Stomach (tissue), 4 donors: ENCODE data around the gene TMEM43.
"Not testable (repeated sequence)": the region's sequence is repeated elsewhere in the genome, so short reads cannot be mapped to it uniquely, and the experiment has no call there.

Experiments
- EP300 ChIP-seq: sonication (generic); formaldehyde crosslinking; IDR thresholded peaks from one replicate; pipeline ENCODE4 v1.6.1; 2017; ENCODE audit warnings: antibody characterized with exemption
- POLR2A ChIP-seq, 4 donors: fragments of 450-650 bp; IDR thresholded peaks; one replicate each; pipeline ENCODE4 v1.6.1; 2016; ENCODE audit warnings: antibody characterized with exemption in 4 of 4, control low read depth in 2 of 4, mild to moderate bottlenecking in 1 of 4, moderate library complexity in 1 of 4
- TF ChIP-seq, protein P1 (sequence below), 7 experiments: fragments of 450-650 bp in 4 of 7; fragments of 200-600 bp in 3 of 7; sonication (generic) in 3 of 7; IDR thresholded peaks; one replicate each; pipeline ENCODE4 v1.5.1; 2016 to 2019; ENCODE audit warnings: antibody characterized with exemption in 7 of 7, control low read depth in 2 of 7, mild to moderate bottlenecking in 1 of 7

DNA sequence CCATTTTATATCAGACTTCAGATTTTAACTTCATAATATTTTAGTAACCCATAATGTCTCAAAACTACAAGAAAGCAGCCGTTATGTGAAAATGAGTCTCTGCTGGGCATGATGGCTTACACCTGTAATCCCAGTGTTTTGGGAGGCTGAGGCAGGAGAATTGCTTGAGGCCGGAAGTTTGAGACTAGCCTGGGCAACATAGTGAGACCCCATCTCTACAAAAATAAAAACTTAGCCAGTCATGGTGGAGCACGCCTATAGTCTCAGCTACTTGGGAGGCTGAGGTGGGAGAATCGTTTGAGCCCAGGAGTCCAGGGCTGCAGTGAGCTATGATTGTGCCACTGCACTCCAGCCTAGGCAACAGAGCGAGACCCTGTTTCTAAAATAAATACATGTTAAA, 15.0 kb upstream of the TMEM43 start:
- TF ChIP-seq, protein P1, sequence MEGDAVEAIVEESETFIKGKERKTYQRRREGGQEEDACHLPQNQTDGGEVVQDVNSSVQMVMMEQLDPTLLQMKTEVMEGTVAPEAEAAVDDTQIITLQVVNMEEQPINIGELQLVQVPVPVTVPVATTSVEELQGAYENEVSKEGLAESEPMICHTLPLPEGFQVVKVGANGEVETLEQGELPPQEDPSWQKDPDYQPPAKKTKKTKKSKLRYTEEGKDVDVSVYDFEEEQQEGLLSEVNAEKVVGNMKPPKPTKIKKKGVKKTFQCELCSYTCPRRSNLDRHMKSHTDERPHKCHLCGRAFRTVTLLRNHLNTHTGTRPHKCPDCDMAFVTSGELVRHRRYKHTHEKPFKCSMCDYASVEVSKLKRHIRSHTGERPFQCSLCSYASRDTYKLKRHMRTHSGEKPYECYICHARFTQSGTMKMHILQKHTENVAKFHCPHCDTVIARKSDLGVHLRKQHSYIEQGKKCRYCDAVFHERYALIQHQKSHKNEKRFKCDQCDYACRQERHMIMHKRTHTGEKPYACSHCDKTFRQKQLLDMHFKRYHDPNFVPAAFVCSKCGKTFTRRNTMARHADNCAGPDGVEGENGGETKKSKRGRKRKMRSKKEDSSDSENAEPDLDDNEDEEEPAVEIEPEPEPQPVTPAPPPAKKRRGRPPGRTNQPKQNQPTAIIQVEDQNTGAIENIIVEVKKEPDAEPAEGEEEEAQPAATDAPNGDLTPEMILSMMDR (IDR thresholded peaks at IDR 0.05): not testable (repeated sequence)
- TF ChIP-seq POLR2A (IDR thresholded peaks at IDR 0.05); EP300: not testable (repeated sequence)
